GM18907 (cell line): ENCODE results near the gene TIMP2.
A peak's percentile ranks its signal among the peaks of the same experiment; 100 is the strongest.

Experiments used
- ATAC-seq: cut with Tn5 transposase; IDR thresholded peaks from one replicate; pipeline ENCODE4 v1.9.1; 2021; ENCODE audit warnings: mild to moderate bottlenecking, moderate library complexity; ENCODE audit not compliant: unreplicated experiment

Gene TIMP2

GRCh38 chr17:78840780-78841611 is 84.2 kb downstream of the TIMP2 start, which contains the start of gene USP36:
TSS of gene USP36 (minus strand) at chr17:78840814. CDS start at chr17:78836363, 4,451 bp downstream.
- ATAC-seq: peak; percentile 91

- no peak for ATAC-seq
Measured at GRCh38 chr17:78840530-78840779, 84.7 kb downstream of the TIMP2 start.

GRCh38 chr17:78839762-78840529 is 85.2 kb downstream of the TIMP2 start:
- ATAC-seq: peak; percentile 29

- no peak for ATAC-seq
Measured at GRCh38 chr17:78839235-78839761, 85.9 kb downstream of the TIMP2 start.

GRCh38 chr17:78838574-78839005 is 86.6 kb downstream of the TIMP2 start:
- no peak for ATAC-seq

GRCh38 chr17:78836420-78837021 is 88.7 kb downstream of the TIMP2 start:
- ATAC-seq: no peak

GRCh38 chr17:78834571-78834970 is 90.6 kb downstream of the TIMP2 start:
- no peak for ATAC-seq

GRCh38 chr17:78832541-78832810 is 92.7 kb downstream of the TIMP2 start:
- no peak for ATAC-seq

GRCh38 chr17:78831688-78832540 is 93.3 kb downstream of the TIMP2 start:
- ATAC-seq: no peak

- ATAC-seq: no peak
Measured at GRCh38 chr17:78829477-78829876, 95.7 kb downstream of the TIMP2 start.

- no peak for ATAC-seq
Measured at GRCh38 chr17:78828470-78829185, 96.6 kb downstream of the TIMP2 start.

GRCh38 chr17:78826836-78827509 is 98.2 kb downstream of the TIMP2 start:
- ATAC-seq: no peak

GRCh38 chr17:78826421-78826820 is 98.8 kb downstream of the TIMP2 start:
- ATAC-seq: no peak

GRCh38 chr17:78825696-78826095 is 99.5 kb downstream of the TIMP2 start:
- ATAC-seq: no peak

GRCh38 chr17:78824240-78824639 is 100.9 kb downstream of the TIMP2 start:
- no peak for ATAC-seq

GRCh38 chr17:78823282-78824046 is 101.7 kb downstream of the TIMP2 start:
- no peak for ATAC-seq

- ATAC-seq: no peak
Measured at GRCh38 chr17:78822552-78822951, 102.6 kb downstream of the TIMP2 start.

- ATAC-seq: no peak
Measured at GRCh38 chr17:78821961-78822360, 103.2 kb downstream of the TIMP2 start.

GRCh38 chr17:78820841-78821240 is 104.3 kb downstream of the TIMP2 start:
- ATAC-seq: no peak
